HG03558 (cell line): ENCODE results near the gene XRN1.
A peak's percentile ranks its signal among the peaks of the same experiment; 100 is the strongest.
"Not testable (repeated sequence)": the region's sequence is repeated elsewhere in the genome, so short reads cannot be mapped to it uniquely, and the experiment has no call there.

Experiments
- ATAC-seq: cut with Tn5 transposase; IDR thresholded peaks from one replicate; pipeline ENCODE4 v1.9.1; 2021; ENCODE audit warnings: moderate number of reproducible peaks; ENCODE audit not compliant: unreplicated experiment; ENCODE audit errors: extremely low read depth

XRN1 gene

GRCh38 chr3:142436951-142437585 lies 10.8 kb downstream of the XRN1 start:
- no peak for ATAC-seq

- no peak for ATAC-seq
Observed at GRCh38 chr3:142434503-142434902, 13.3 kb downstream of the XRN1 start.

GRCh38 chr3:142433110-142433509 lies 14.7 kb downstream of the XRN1 start:
- no peak for ATAC-seq

- ATAC-seq, result no peak
Observed at GRCh38 chr3:142429582-142429981, 18.3 kb downstream of the XRN1 start.

- no peak for ATAC-seq
Observed at GRCh38 chr3:142424754-142425153, 23.1 kb downstream of the XRN1 start.

GRCh38 chr3:142418926-142419592 lies 28.8 kb downstream of the XRN1 start:
- no peak for ATAC-seq

GRCh38 chr3:142417302-142417701 lies 30.5 kb downstream of the XRN1 start:
- ATAC-seq, result no peak

- ATAC-seq, result not testable (repeated sequence)
Observed at GRCh38 chr3:142400537-142400936, 47.3 kb downstream of the XRN1 start.

GRCh38 chr3:142394921-142395622 lies 52.8 kb downstream of the XRN1 start:
- ATAC-seq, result no peak

- ATAC-seq, result no peak
Observed at GRCh38 chr3:142385078-142385477, 62.8 kb downstream of the XRN1 start.

GRCh38 chr3:142374687-142375086 lies 73.2 kb downstream of the XRN1 start:
- ATAC-seq, result no peak

GRCh38 chr3:142369576-142369975 lies 78.3 kb downstream of the XRN1 start:
- ATAC-seq, result not testable (repeated sequence)

- ATAC-seq, result no peak
Observed at GRCh38 chr3:142366434-142366833, 81.4 kb downstream of the XRN1 start.

- no peak for ATAC-seq
Observed at GRCh38 chr3:142363936-142364467, 83.8 kb downstream of the XRN1 start.

GRCh38 chr3:142363433-142363832 lies 84.4 kb downstream of the XRN1 start:
- ATAC-seq, result not testable (repeated sequence)

- no peak for ATAC-seq
Observed at GRCh38 chr3:142359367-142359766, 88.5 kb downstream of the XRN1 start.

GRCh38 chr3:142356818-142357217 lies 91.0 kb downstream of the XRN1 start:
- ATAC-seq, result peak; percentile 60

- peak; percentile 51 for ATAC-seq
Observed at GRCh38 chr3:142355692-142356091, 92.1 kb downstream of the XRN1 start.

- ATAC-seq, result no peak
Observed at GRCh38 chr3:142354076-142354475, 93.8 kb downstream of the XRN1 start.

- no peak for ATAC-seq
Observed at GRCh38 chr3:142353571-142353970, 94.3 kb downstream of the XRN1 start.

GRCh38 chr3:142352698-142353097 lies 95.1 kb downstream of the XRN1 start:
- not testable (repeated sequence) for ATAC-seq
